A673 (cell line): ENCODE results near the gene IPO5.

ENCODE experiments used
- CTCF ChIP-seq: fragments of 300-800, 200-600 bp; sonication (generic); conservative IDR thresholded peaks from 2 replicates; pipeline ENCODE4 v1.5.1; 2017; ENCODE audit warnings: low read depth, mild to moderate bottlenecking, antibody characterized with exemption, low read length, moderate library complexity, mixed read lengths
- EZH2 ChIP-seq: fragments of 200-600 bp; sonication (generic); IDR thresholded peaks from 2 replicates; pipeline ENCODE4 v1.6.1; 2017; ENCODE audit warnings: borderline replicate concordance, low read depth, mild to moderate bottlenecking, mixed read lengths, antibody characterized with exemption, low read length; ENCODE audit not compliant: poor library complexity, severe bottlenecking

- no peak for TF ChIP-seq CTCF
- no peak for TF ChIP-seq EZH2
These were observed 65.7 kb downstream of the IPO5 start for GRCh38 chr13:98019186-98019585.
